ENCODE results near the gene EZH1. TPM values are rescaled to one million over a fixed set of nuclear protein-coding genes. Genes with fewer than 3 reads are reported as not detected.

Gene EZH1
- total and polyA plus RNA-seq, 2 of the 4 experiments (the other 2 are of a cell fraction), result 17.6 to 27.3 TPM

DNA sequence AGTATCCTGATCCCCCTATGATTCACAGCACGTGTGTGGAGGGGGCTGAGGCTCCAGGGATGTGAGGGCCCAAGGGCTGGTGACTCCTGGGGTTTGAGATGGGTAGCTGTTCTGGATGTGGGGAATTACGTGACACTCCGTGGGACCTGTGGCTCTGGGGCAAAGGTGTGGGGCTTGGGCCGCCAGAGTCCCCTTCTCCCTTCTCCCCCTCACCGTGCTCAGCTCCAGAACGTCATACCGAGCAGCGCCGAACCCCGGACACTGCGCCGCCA is 75.2 kb downstream of the EZH1 start:
- no peak overlapping the region for H3K23ac ChIP-seq (ENCODE audit: low read depth, low read length)
- no peak overlapping the region for H2BK120ac ChIP-seq (ENCODE audit: low read depth, low read length)
- ATAC-seq (ENCODE audit: low read depth), result no peak
- H3K27ac ChIP-seq (ENCODE audit: insufficient read depth, low read length), result no peak overlapping the region
- no peak overlapping the region for H2BK20ac ChIP-seq (ENCODE audit: low read depth, low read length)
- H3K18ac ChIP-seq (ENCODE audit: low read depth, low read length), result no peak overlapping the region
- no peak overlapping the region for H3K56ac ChIP-seq (ENCODE audit: extremely low read depth, insufficient read depth, low read length)
- ChIA-PET CTCF (no interaction called here), POLR2A (ENCODE audit: unreplicated experiment) (no interaction called here)
- no peak overlapping the region for H2AK9ac ChIP-seq (replicated peaks; ENCODE audit: low read depth, low read length, poor library complexity)
- no peak overlapping the region for H2BK15ac ChIP-seq (ENCODE audit: low read depth, low read length)
- no peak for DNase-seq
- no peak overlapping the region for H3K4ac ChIP-seq (ENCODE audit: low read depth, low read length)
- H2BK5ac ChIP-seq (ENCODE audit: low read depth, low read length, poor library complexity, severe bottlenecking), result no peak overlapping the region
- no peak overlapping the region for H2AK5ac ChIP-seq (ENCODE audit: low read depth, low read length)
- H4K20me1 ChIP-seq (ENCODE audit: insufficient read depth, low read length), result peaks cover 32% of the 10 kb centered on the region
- no peak overlapping the region for H3K9ac ChIP-seq (ENCODE audit: low read depth, low read length)
- no peak overlapping the region for H4K5ac ChIP-seq (ENCODE audit: low read depth, low read length)
- WGBS, 2 experiments (ENCODE audit: extremely low coverage in 2 of 2, insufficient read length in 1 of 2), result 85% methylated on average over 5 of the region's 12 CpGs; no CpG with 5 or more reads in 1 of the 2 experiments
- intact Hi-C loops (cut with micrococcal nuclease) (no loop called here), in situ Hi-C loops (cut with MboI; ENCODE audit: low sequenced_read_pairs) (no loop called here), dilution Hi-C loops (cut with HindIII; ENCODE audit: low sequenced_read_pairs, unreplicated experiment) (no loop called here)
- no peak overlapping the region for H3K4me3 ChIP-seq (ENCODE audit: insufficient read depth, low read depth, low read length)
- peaks cover 68% of the 10 kb centered on the region for H3K36me3 ChIP-seq (ENCODE audit: control insufficient read depth, insufficient read depth, low read length)
- peaks cover 5 to 51% of the 10 kb centered on the region in 2 experiments; a peak in 3 of 4 replicates for H3K79me1 ChIP-seq (ENCODE audit: low read depth in 1 of 2, low read length in 2 of 2)
- no peaks in the 10 kb centered on the region for H3K9me3 ChIP-seq (ENCODE audit: control insufficient read depth, insufficient read depth, low read length)
- no peaks in the 10 kb centered on the region for H3K27me3 ChIP-seq (ENCODE audit: control insufficient read depth, insufficient read depth, low read length)
- no peak overlapping the region for H4K8ac ChIP-seq (ENCODE audit: low read depth in 2 of 2, low read length in 2 of 2)
- peaks cover 12% of the 10 kb centered on the region for H3K9me1 ChIP-seq (ENCODE audit: insufficient read depth, low read length)
- H3K4me2 ChIP-seq (ENCODE audit: low read depth, low read length), result no peak overlapping the region
- peaks cover 21% of the 10 kb centered on the region for H3K4me1 ChIP-seq (ENCODE audit: control insufficient read depth, insufficient read depth, low read length)
- TF ChIP-seq CHD1 (IDR thresholded peaks at IDR 0.05; ENCODE audit: low read depth, low read length) (no peak), MXI1 (IDR thresholded peaks at IDR 0.05; ENCODE audit: borderline replicate concordance, low read depth, low read length) (no peak), BHLHE40 (IDR thresholded peaks at IDR 0.05; ENCODE audit: low read depth, low read length) (no peak), MAFK (IDR thresholded peaks at IDR 0.05; ENCODE audit: low read depth, low read length) (no peak), NFE2L2 (IDR thresholded peaks at IDR 0.05; ENCODE audit: low read depth, low read length) (no peak), CEBPB (IDR thresholded peaks at IDR 0.05; ENCODE audit: low read depth, low read length) (no peak), MAZ (IDR thresholded peaks at IDR 0.05; ENCODE audit: borderline replicate concordance, low read depth, low read length) (no peak), USF2 (IDR thresholded peaks at IDR 0.05; ENCODE audit: low read depth, low read length) (no peak), RCOR1 (IDR thresholded peaks at IDR 0.05; ENCODE audit: insufficient replicate concordance, low read length) (no peak), POLR2A (IDR thresholded peaks at IDR 0.05; ENCODE audit: low read depth, low read length) (no peak), RFX5 (IDR thresholded peaks at IDR 0.05; ENCODE audit: low read depth, low read length) (no peak), FOS (IDR thresholded peaks at IDR 0.05; ENCODE audit: low read depth, low read length) (no peak), RAD21 (IDR thresholded peaks at IDR 0.05; ENCODE audit: low read length) (no peak), SMC3 (IDR thresholded peaks at IDR 0.05; ENCODE audit: low read depth, low read length) (no peak)
- TF ChIP-seq, protein P1, sequence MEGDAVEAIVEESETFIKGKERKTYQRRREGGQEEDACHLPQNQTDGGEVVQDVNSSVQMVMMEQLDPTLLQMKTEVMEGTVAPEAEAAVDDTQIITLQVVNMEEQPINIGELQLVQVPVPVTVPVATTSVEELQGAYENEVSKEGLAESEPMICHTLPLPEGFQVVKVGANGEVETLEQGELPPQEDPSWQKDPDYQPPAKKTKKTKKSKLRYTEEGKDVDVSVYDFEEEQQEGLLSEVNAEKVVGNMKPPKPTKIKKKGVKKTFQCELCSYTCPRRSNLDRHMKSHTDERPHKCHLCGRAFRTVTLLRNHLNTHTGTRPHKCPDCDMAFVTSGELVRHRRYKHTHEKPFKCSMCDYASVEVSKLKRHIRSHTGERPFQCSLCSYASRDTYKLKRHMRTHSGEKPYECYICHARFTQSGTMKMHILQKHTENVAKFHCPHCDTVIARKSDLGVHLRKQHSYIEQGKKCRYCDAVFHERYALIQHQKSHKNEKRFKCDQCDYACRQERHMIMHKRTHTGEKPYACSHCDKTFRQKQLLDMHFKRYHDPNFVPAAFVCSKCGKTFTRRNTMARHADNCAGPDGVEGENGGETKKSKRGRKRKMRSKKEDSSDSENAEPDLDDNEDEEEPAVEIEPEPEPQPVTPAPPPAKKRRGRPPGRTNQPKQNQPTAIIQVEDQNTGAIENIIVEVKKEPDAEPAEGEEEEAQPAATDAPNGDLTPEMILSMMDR (conservative IDR thresholded peaks at IDR 0.05; ENCODE audit: low read depth, low read length), result no peak
- TF ChIP-seq, protein P2, sequence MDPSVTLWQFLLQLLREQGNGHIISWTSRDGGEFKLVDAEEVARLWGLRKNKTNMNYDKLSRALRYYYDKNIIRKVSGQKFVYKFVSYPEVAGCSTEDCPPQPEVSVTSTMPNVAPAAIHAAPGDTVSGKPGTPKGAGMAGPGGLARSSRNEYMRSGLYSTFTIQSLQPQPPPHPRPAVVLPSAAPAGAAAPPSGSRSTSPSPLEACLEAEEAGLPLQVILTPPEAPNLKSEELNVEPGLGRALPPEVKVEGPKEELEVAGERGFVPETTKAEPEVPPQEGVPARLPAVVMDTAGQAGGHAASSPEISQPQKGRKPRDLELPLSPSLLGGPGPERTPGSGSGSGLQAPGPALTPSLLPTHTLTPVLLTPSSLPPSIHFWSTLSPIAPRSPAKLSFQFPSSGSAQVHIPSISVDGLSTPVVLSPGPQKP (IDR thresholded peaks at IDR 0.05; ENCODE audit: borderline replicate concordance, low read depth, low read length), result no peak
- no peak overlapping the region for H2AFZ ChIP-seq (replicated peaks; ENCODE audit: low read length, poor library complexity)
- no peak overlapping the region for H3K14ac ChIP-seq (replicated peaks; ENCODE audit: low read depth, low read length)
- H4K91ac ChIP-seq (ENCODE audit: insufficient read depth, low read depth, low read length), result no peak overlapping the region
- BruUV-seq (replicated peaks), result no TSS peak

Measured in IMR-90 (cell line).